ENCODE measurements around the gene SULT1A2. TPM values are rescaled to one million over a fixed set of nuclear protein-coding genes. Genes with fewer than 3 reads are reported as not detected.
"Not testable (repeated sequence)": the region's sequence is repeated elsewhere in the genome, so short reads cannot be mapped to it uniquely, and the experiment has no call there.

Gene SULT1A2
- total RNA-seq, 1 donor from 2014 or later: not detected

DNA sequence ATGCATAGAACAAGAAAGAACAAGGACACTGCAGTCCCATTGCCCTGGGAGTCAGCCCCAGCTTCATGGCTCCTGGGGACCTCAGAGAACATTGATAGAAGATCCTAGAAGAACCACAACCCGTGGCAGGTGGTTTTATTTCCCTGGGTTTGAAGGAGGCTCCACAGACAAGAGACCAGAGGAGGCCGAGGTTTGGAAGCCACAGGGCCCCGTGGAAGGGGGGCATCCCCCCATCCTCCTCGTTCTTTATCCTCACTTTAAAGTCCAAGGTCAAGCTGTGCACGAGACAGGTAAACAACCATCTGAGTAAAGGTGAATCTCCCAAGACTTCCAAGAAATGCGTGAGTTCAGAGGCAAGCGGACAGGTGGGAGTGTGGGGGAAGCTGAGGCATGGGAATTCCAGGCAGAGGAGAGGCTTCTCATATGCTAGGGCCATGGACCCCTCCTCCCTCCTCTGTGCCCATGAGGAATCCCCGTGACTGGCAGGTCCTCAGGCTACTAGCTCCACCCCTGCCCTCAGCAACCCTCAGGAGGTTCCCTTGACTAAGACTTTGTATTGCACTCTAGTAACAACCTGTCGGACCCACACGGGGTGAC lies 13.8 kb upstream of the SULT1A2 start:
- Histone ChIP-seq H3K4me3 (ENCODE audit: low read depth, low read length) (no peak overlapping the region), H3K27me3 (ENCODE audit: control insufficient read depth, insufficient read depth, low read length) (no peaks in the 10 kb centered on the region), H3K36me3 (ENCODE audit: control insufficient read depth, insufficient read depth, low read length) (peaks cover 2% of the 10 kb centered on the region)
- DNase-seq (ENCODE audit: low read depth) (no peak), FAIRE-seq (no peak)
- TF ChIP-seq, protein P1, sequence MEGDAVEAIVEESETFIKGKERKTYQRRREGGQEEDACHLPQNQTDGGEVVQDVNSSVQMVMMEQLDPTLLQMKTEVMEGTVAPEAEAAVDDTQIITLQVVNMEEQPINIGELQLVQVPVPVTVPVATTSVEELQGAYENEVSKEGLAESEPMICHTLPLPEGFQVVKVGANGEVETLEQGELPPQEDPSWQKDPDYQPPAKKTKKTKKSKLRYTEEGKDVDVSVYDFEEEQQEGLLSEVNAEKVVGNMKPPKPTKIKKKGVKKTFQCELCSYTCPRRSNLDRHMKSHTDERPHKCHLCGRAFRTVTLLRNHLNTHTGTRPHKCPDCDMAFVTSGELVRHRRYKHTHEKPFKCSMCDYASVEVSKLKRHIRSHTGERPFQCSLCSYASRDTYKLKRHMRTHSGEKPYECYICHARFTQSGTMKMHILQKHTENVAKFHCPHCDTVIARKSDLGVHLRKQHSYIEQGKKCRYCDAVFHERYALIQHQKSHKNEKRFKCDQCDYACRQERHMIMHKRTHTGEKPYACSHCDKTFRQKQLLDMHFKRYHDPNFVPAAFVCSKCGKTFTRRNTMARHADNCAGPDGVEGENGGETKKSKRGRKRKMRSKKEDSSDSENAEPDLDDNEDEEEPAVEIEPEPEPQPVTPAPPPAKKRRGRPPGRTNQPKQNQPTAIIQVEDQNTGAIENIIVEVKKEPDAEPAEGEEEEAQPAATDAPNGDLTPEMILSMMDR (IDR thresholded peaks at IDR 0.05; ENCODE audit: insufficient read depth, low read length, severe bottlenecking): no peak

DNA sequence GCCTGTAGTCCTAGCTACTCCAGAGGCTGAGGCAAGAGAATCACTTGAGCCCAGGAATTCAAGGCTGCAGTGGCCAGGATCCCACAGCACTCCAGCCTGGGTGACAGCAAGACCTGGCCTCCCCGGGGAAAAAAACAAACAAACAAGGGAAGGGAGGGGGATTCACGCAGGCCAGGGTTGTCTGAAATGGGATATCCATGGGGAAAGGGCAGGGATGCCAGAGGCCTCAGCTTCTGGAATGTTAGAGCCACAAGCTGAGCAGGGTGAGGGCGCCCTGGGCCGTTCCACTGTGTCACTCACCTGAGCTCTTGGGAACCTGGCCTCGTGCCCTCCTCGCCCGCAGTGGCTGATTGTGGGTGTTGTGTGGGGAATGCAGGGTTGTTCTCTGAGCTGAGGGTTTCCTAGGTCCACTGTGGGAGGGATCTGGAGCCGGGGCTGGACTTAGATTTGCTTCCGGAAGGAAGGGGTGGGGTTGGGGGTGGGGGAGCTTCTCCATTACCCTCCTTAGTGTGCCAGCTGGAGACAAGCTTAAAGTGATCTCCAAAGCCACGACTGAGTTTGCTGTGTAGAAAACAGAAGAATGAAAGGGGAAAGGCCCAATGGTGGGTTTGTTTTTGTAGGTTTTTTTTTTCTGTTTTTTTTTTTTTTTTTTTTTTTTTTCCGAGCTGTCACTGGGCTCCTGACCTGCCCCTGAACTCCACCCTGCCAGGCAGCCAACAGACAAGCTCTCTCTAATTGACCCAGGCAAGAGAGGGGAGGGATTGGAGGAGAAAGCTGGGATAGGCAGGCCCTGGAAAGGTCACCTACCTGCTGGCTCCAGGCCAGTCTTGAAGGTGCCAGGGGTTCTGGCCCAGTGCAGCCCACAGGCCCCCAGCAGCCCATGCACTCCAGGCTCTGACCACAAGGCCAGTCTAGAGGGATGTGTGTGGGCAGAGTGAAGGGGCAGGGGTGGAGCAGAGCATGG lies 13.1 kb upstream of the SULT1A2 start, which contains the start of gene SULT1A1:
SULT1A1 (minus strand) TSS at position 414 of the 964 bp plus-strand sequence. CDS start 1,189 bp downstream, outside the sequence.
- no peaks in the 10 kb centered on the region for H3K27me3 ChIP-seq (ENCODE audit: control insufficient read depth, insufficient read depth, low read length)
- FAIRE-seq: no peak
- peaks cover 2% of the 10 kb centered on the region for H3K36me3 ChIP-seq (ENCODE audit: control insufficient read depth, insufficient read depth, low read length)
- peak; percentile 29 for DNase-seq (ENCODE audit: low read depth)
- peak within 1 kb of the TSS; percentile 1 for H3K4me3 ChIP-seq (ENCODE audit: low read depth, low read length)
- TF ChIP-seq, protein P1 (IDR thresholded peaks at IDR 0.05; ENCODE audit: insufficient read depth, low read length, severe bottlenecking): no peak

DNA sequence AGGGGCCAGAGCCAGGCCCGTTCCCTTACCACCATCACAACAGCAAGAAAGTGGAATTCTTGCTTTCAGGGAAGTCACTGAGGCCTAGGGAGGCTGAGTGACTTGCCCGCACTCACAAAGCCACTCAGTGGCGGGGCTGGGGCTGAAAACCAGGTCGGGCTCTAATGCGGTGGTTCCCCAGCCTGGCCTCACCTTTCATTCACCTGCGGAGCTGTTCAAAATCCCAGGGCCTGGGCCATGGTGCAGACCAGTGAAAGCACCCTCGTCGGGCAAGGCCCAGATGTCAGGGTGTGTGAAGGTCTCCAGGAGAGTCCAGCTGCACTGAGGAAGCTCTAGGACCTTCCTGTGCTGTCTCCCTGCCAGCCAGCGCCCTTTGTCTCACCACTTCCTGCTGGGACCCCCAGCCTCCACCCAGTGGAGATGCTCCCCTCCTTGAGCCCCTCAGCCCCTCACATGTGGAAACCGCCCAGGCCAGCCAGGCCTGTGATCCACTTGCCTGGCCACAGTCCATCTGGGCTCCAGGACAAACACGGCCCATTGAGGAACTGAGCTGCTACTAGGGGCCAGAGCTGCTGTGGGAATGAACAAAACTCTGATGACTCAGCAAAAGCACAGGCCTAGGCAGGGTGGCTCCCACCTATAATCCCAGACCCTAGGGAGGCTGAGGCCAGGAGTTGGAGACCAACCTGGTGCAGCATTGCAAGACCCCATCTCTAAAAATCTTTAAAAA lies 12.2 kb upstream of the SULT1A2 start:
- FAIRE-seq; DNase-seq (ENCODE audit: low read depth); H3K27me3 ChIP-seq (ENCODE audit: control insufficient read depth, insufficient read depth, low read length); H3K36me3 ChIP-seq (ENCODE audit: control insufficient read depth, insufficient read depth, low read length); H3K4me3 ChIP-seq (ENCODE audit: low read depth, low read length): not testable (repeated sequence)

DNA sequence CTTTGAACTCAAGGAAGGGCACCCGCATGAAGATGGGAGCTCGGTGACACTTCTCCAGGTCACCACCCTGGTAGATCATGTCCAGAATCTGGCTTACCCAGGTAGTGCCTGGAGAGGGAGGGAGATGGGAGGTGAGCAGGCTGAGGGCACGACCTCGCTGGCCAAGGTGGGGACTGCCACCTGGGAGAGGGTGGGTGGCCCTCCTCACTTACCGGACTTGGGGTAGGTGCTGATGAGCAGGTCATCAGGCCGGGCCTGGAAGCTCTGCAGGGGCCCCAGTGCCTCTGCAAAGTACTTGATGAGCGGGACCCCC lies 11.6 kb upstream of the SULT1A2 start:
- not testable (repeated sequence) for H3K4me3 ChIP-seq (ENCODE audit: low read depth, low read length); H3K27me3 ChIP-seq (ENCODE audit: control insufficient read depth, insufficient read depth, low read length); DNase-seq (ENCODE audit: low read depth); FAIRE-seq; H3K36me3 ChIP-seq (ENCODE audit: control insufficient read depth, insufficient read depth, low read length)

DNA sequence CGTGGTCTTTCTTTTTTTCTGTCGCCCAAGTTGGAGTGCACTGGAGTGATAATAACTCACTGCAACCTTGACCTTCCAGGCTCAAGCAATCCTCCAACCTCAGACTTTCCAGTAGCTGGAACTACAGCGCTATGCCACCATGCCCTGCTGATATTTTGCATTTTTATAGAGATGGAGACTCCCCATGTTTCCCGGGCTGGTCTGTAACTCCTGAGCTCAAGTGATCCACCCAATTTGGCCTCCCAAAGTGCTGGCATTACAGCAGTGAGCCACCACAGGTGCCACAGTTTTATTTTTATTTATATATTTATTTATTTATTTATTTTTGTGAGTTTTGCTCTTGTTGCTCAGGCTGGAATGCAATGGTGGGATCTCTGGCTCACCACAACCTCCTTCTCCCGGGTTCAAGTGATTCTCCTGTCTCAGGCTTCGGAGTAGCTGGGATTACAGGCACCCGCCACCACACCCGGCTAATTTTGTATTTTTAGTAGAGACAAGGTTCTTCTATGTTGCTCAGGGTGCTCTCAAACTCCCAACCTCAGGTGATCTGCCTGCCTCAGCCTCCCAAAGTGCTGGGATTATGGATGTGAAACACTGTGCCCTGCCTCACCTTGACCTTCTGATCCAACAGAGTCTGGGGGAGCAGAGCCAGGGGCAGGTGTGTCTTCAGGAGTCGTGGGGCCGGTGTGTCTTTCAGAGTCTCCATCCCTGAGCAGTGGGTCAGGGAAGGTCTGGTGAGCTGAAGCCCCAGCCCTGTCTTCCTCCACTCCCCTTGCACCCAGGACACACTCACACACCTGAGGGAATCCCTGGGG lies 11.0 kb upstream of the SULT1A2 start:
- not testable (repeated sequence) for DNase-seq (ENCODE audit: low read depth); H3K36me3 ChIP-seq (ENCODE audit: control insufficient read depth, insufficient read depth, low read length); H3K4me3 ChIP-seq (ENCODE audit: low read depth, low read length); H3K27me3 ChIP-seq (ENCODE audit: control insufficient read depth, insufficient read depth, low read length); FAIRE-seq

DNA sequence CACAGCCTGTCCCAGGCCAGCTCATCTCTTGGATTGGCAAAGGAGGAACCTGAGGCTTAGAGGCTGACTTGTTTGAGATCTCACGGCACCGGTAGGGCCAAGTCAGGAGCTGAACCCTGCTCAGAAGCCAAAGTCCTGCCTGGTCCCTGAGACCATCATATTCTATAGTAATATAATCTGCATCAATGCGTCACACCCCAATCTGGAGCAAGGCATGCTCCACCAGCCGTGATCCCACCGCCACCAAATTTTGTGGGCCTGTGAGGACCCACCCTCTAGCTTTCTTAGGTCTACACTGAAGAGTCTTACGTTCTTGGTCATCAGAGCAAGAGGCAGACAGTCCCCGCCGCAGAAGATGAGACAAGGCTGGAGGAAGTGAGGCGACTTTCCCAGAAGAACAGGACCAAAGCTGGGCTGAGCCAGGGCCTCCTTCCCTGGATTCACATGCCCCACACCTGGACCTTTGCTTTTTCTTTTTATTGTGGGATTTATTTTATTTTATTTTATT lies 10.3 kb upstream of the SULT1A2 start:
- DNase-seq (ENCODE audit: low read depth): no peak
- H3K4me3 ChIP-seq (ENCODE audit: low read depth, low read length): no peak overlapping the region
- TF ChIP-seq, protein P1 (IDR thresholded peaks at IDR 0.05; ENCODE audit: insufficient read depth, low read length, severe bottlenecking): no peak
- no peaks in the 10 kb centered on the region for H3K27me3 ChIP-seq (ENCODE audit: control insufficient read depth, insufficient read depth, low read length)
- FAIRE-seq: no peak
- H3K36me3 ChIP-seq (ENCODE audit: control insufficient read depth, insufficient read depth, low read length): peaks cover 2% of the 10 kb centered on the region
